Fibroblast of lung (primary cell): ENCODE measurements around the gene PLD1. TPM values are rescaled to one million over a fixed set of nuclear protein-coding genes. Genes with fewer than 3 reads are reported as not detected.
"Not testable (repeated sequence)": the region's sequence is repeated elsewhere in the genome, so short reads cannot be mapped to it uniquely, and the experiment has no call there.

Experiments used
- DNase-seq, 2 donors: peaks; one replicate each; pipeline versions ENCODE4 v3.0.0 to v3.0.0-alpha.2; 2010; ENCODE audit warnings: low read depth in 2 of 2
- H2AFZ ChIP-seq: 2 replicates; pipeline ENCODE4 v1.5.1; 2012; ENCODE audit warnings: low read length, control low read depth, inconsistent platforms
- H3K27ac ChIP-seq: 2 replicates; pipeline ENCODE4 v1.5.1; 2011; ENCODE audit warnings: low read length, control low read depth; ENCODE audit not compliant: insufficient read depth
- H3K27me3 ChIP-seq: 2 replicates; pipeline ENCODE4 v1.5.1; 2011; ENCODE audit warnings: mild to moderate bottlenecking, low read length; ENCODE audit not compliant: control insufficient read depth, insufficient read depth
- H3K36me3 ChIP-seq: 2 replicates; pipeline ENCODE4 v1.5.1; 2011; ENCODE audit warnings: low read length; ENCODE audit not compliant: control insufficient read depth, insufficient read depth
- H3K4me1 ChIP-seq: 2 replicates; pipeline ENCODE4 v1.5.1; 2011; ENCODE audit warnings: low read length; ENCODE audit not compliant: control insufficient read depth, insufficient read depth; ENCODE audit errors: extremely low read depth
- H3K4me2 ChIP-seq: 2 replicates; pipeline ENCODE4 v1.5.1; 2011; ENCODE audit warnings: low read length, control low read depth; ENCODE audit not compliant: insufficient read depth; ENCODE audit errors: extremely low read depth
- H3K4me3 ChIP-seq, 4 experiments: fragments of 200-600 bp in 1 of 4; sonication (generic) in 1 of 4; replicated peaks in 1 of 4; 2 replicates each; pipeline ENCODE4 v1.5.1; 2011 to 2016; ENCODE audit warnings: low read length in 4 of 4, low read depth in 3 of 4, mild to moderate bottlenecking in 3 of 4, control low read depth in 2 of 4, inconsistent platforms in 1 of 4, mixed read lengths in 1 of 4; ENCODE audit not compliant: insufficient read depth in 1 of 4; ENCODE audit errors: control extremely low read depth in 1 of 4
- H3K79me2 ChIP-seq: 2 replicates; pipeline ENCODE4 v1.5.1; 2012; ENCODE audit warnings: mild to moderate bottlenecking, low read length, inconsistent platforms; ENCODE audit not compliant: control insufficient read depth, insufficient read depth
- H3K9ac ChIP-seq: 2 replicates; pipeline ENCODE4 v1.5.1; 2011; ENCODE audit warnings: mild to moderate bottlenecking, low read length, control low read depth; ENCODE audit not compliant: insufficient read depth
- H3K9me3 ChIP-seq: 2 replicates; pipeline ENCODE4 v1.5.1; 2012; ENCODE audit warnings: low read depth, low read length; ENCODE audit not compliant: control insufficient read depth, insufficient read depth
- H4K20me1 ChIP-seq: 2 replicates; pipeline ENCODE4 v1.5.1; 2011; ENCODE audit warnings: low read length; ENCODE audit not compliant: control insufficient read depth, insufficient read depth; ENCODE audit errors: extremely low read depth
- EZH2 ChIP-seq: IDR thresholded peaks from 2 replicates; pipeline ENCODE4 v1.5.1; 2012; ENCODE audit warnings: low read length, control low read depth, mild to moderate bottlenecking; ENCODE audit errors: missing control alignments
- polyA minus RNA-seq: library from RNA; depleted of rRNA, polyadenylated mRNA; stranded (reverse); fragments of >200 nt; gene quantifications from 2 replicates; pipeline ENCODE4 v1.2.3, GENCODE V29; 2011; ENCODE audit warnings: low replicate concordance
- polyA plus RNA-seq, 2 donors: library from polyadenylated mRNA; depleted of rRNA in 1 of 2; stranded (reverse) in 1 of 2; unstranded in 1 of 2; fragments of >200 nt; gene quantifications; 2 replicates each; pipeline ENCODE4 v1.2.1, GENCODE V29; 2011 to 2012; ENCODE audit warnings: missing spikeins in 1 of 2
- total RNA-seq: library from RNA; depleted of rRNA; stranded (reverse); fragments of >200 nt; gene quantifications from 2 replicates; pipeline ENCODE4 v1.2.1, GENCODE V29; 2014
- TF ChIP-seq, protein P1 (sequence below), 2 donors: IDR thresholded peaks in 1 of 2; conservative IDR thresholded peaks in 1 of 2; 1 replicate in 1 of 2; 2 replicates in 1 of 2; pipeline ENCODE4 v1.5.1; 2011 to 2012; ENCODE audit warnings: low read length in 2 of 2, control low read depth in 1 of 2, inconsistent platforms in 1 of 2, low read depth in 1 of 2, mild to moderate bottlenecking in 1 of 2

PLD1 gene, protein sequence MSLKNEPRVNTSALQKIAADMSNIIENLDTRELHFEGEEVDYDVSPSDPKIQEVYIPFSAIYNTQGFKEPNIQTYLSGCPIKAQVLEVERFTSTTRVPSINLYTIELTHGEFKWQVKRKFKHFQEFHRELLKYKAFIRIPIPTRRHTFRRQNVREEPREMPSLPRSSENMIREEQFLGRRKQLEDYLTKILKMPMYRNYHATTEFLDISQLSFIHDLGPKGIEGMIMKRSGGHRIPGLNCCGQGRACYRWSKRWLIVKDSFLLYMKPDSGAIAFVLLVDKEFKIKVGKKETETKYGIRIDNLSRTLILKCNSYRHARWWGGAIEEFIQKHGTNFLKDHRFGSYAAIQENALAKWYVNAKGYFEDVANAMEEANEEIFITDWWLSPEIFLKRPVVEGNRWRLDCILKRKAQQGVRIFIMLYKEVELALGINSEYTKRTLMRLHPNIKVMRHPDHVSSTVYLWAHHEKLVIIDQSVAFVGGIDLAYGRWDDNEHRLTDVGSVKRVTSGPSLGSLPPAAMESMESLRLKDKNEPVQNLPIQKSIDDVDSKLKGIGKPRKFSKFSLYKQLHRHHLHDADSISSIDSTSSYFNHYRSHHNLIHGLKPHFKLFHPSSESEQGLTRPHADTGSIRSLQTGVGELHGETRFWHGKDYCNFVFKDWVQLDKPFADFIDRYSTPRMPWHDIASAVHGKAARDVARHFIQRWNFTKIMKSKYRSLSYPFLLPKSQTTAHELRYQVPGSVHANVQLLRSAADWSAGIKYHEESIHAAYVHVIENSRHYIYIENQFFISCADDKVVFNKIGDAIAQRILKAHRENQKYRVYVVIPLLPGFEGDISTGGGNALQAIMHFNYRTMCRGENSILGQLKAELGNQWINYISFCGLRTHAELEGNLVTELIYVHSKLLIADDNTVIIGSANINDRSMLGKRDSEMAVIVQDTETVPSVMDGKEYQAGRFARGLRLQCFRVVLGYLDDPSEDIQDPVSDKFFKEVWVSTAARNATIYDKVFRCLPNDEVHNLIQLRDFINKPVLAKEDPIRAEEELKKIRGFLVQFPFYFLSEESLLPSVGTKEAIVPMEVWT
- total RNA-seq (8.2 and 18.8 TPM in 2 replicates), polyA plus RNA-seq (3.3 and 10.8 TPM in 2 replicates), polyA minus RNA-seq (3.8 and 6.7 TPM in 2 replicates)
- 2.6 and 7.9 TPM in 2 replicates for polyA plus RNA-seq (2012)

DNA sequence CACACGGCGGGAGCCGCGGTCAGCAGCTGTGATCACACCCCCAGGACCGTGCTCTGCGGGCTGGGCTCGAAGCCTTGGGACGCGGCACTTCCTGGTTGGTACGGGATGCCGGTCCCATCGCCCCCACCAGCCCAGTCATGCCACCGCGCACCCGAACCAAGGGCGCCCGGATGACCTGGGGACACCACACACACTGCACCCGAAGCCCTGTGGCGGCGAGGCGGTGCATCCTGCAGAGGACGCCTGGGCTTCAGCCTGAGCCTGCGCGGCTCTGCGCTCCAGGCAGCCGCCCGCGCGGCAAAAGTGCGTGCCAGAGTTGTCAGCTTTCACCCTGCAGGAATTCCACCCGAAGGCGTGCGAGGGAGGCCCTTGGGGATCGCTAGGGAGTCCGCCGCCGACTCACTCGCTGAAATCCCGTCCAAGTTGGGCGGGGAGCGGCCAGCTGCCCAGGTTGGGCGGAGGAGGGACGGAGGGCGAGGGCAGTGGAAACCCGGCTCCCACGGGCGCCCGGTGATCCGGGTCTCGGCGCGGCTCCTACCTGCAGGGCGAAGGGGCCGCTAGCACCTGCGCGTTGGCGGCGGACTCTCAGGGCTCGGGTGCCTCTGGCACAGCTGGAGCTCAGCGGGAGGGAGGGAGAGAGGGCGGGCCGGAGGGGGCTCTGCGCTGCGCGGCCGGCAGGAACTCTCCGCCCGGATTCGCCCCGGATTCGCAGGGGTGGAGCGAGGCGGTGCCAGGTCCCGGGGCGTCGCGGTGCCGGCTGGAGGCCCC is at the start of gene PLD1:
Gene PLD1 (minus strand): TSS at position 623 of the 768 bp plus-strand sequence. CDS start 72,432 bp downstream, outside the sequence.
- H2AFZ ChIP-seq: peak within 1 kb of the TSS; percentile 60
- DNase-seq: peak; percentile 94 to 95
- TF ChIP-seq, protein P1, sequence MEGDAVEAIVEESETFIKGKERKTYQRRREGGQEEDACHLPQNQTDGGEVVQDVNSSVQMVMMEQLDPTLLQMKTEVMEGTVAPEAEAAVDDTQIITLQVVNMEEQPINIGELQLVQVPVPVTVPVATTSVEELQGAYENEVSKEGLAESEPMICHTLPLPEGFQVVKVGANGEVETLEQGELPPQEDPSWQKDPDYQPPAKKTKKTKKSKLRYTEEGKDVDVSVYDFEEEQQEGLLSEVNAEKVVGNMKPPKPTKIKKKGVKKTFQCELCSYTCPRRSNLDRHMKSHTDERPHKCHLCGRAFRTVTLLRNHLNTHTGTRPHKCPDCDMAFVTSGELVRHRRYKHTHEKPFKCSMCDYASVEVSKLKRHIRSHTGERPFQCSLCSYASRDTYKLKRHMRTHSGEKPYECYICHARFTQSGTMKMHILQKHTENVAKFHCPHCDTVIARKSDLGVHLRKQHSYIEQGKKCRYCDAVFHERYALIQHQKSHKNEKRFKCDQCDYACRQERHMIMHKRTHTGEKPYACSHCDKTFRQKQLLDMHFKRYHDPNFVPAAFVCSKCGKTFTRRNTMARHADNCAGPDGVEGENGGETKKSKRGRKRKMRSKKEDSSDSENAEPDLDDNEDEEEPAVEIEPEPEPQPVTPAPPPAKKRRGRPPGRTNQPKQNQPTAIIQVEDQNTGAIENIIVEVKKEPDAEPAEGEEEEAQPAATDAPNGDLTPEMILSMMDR (conservative IDR thresholded peaks at IDR 0.05 in 1 of 2, IDR thresholded peaks at IDR 0.05 in 1 of 2; ENCODE audit: low read depth in 1 of 2, low read length in 2 of 2): peak in 1 of 2 donors; percentile 13
- no peak for TF ChIP-seq EZH2
- no peaks in the 10 kb centered on the region for H3K36me3 ChIP-seq
- peaks cover 17% of the 10 kb centered on the region for H3K4me1 ChIP-seq
- no peaks in the 10 kb centered on the region for H3K27me3 ChIP-seq
- H3K4me2 ChIP-seq: peak within 1 kb of the TSS; percentile 94
- no peaks in the 10 kb centered on the region for H4K20me1 ChIP-seq
- H3K27ac ChIP-seq: peak within 1 kb of the TSS; percentile 94
- H3K9me3 ChIP-seq: no peaks in the 10 kb centered on the region
- no peaks in the 10 kb centered on the region for H3K79me2 ChIP-seq
- peak within 1 kb of the TSS; percentile 63 to 74 (median 68) for H3K4me3 ChIP-seq
- H3K9ac ChIP-seq: peak within 1 kb of the TSS; percentile 92

DNA sequence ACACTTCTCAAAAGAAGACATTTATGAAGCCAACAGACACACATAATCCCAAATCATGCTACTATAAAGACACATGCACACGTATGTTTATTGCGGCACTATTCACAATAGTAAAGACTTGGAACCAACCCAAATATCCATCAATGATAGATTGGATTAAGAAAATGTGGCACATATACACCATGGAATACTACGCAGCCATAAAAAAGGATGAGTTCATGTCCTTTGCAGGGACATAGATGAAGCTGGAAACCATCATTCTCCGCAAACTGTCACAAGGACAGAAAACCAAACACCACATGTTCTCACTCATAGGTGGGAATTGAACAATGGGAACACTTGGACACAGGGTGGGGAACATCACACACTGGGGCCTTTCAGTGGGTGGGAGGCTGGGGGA is 48.5 kb upstream of the PLD1 start:
- not testable (repeated sequence) for H3K27ac ChIP-seq, H3K4me2 ChIP-seq, H3K27me3 ChIP-seq, H4K20me1 ChIP-seq, H3K36me3 ChIP-seq, H3K4me3 ChIP-seq, H2AFZ ChIP-seq, DNase-seq, H3K9me3 ChIP-seq, H3K79me2 ChIP-seq, H3K4me1 ChIP-seq, H3K9ac ChIP-seq

DNA sequence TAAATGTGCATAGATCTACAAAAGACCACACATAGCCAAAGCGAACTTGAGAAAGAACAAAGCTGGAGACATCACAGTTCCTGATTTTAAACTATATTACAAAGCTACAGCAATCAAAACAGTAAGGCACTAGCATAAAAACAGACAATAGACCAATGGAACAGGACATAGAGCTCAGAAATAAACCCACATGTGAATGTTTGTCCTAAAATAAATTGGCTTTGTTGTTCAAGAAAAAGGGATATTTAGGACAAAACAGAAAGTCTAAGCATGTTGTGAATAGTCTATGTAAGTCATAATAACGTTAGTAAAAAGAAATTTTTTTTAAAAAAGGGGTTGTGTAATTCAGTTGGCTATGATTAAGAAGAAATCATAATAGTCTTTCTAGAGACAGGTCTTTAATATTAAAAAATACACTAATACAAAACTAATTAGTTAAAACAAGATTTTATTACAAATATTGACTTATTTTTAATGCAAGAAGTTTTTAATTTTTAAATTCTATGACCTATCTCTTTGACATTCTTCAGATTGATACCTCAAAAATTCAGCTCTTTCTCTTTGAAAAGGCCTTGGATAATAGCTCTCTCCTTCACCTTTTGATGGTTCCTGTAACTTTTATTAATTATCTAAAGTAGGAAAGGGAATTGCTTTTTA is 44.5 kb upstream of the PLD1 start:
- Histone ChIP-seq H3K36me3 (no peaks in the 10 kb centered on the region), H3K79me2 (no peaks in the 10 kb centered on the region), H3K27ac (no peak overlapping the region), H3K9ac (no peak overlapping the region), H2AFZ (no peak overlapping the region), H3K4me1 (no peaks in the 10 kb centered on the region), H3K27me3 (no peaks in the 10 kb centered on the region), H3K9me3 (no peaks in the 10 kb centered on the region), H3K4me3 (no peak overlapping the region), H3K4me2 (no peak overlapping the region), H4K20me1 (no peaks in the 10 kb centered on the region)
- DNase-seq: no peak
- TF ChIP-seq, protein P1 (conservative IDR thresholded peaks at IDR 0.05 in 1 of 2, IDR thresholded peaks at IDR 0.05 in 1 of 2; ENCODE audit: low read depth in 1 of 2, low read length in 2 of 2): no peak
- TF ChIP-seq EZH2: no peak
